WI38 (cell line): ENCODE measurements around the gene CALN1.

Experiments used
- H3K4me3 ChIP-seq: 2 replicates; pipeline ENCODE4 v1.5.1; 2011; ENCODE audit warnings: low read depth, mild to moderate bottlenecking, control low read depth, low read length
- CTCF ChIP-seq: IDR thresholded peaks from 2 replicates; pipeline ENCODE4 v1.5.1; 2012; ENCODE audit warnings: low read depth, mild to moderate bottlenecking, control low read depth, low read length

Gene CALN1

GRCh38 chr7:72258074-72258473 is 154.1 kb downstream of the CALN1 start:
- no peak overlapping the region for H3K4me3 ChIP-seq
- TF ChIP-seq CTCF = no peak

DNA sequence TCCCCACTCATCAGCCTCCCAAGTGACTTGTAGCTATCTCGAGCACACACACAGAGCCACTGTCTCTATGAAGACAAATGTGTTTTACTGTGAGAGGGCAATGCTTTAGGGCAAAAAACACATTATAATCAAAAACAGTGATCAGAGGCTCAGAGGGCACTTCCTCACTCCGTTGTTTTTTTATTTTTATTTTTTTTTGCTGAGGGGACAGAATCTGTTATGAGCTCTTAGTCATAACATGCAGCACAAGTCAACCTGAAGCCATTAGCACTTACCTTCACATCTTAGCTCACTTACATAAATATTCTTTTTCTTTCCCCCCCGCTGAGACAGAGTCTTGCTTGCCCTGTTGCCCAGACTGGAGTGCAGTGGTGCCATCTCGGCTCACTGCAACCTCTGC is 157.7 kb downstream of the CALN1 start:
- no peak for TF ChIP-seq CTCF

GRCh38 chr7:72249106-72249505 is 163.0 kb downstream of the CALN1 start:
- no peak for TF ChIP-seq CTCF
- H3K4me3 ChIP-seq = no peak overlapping the region

More for the DNA sequence above, 157.7 kb downstream of the CALN1 start:
- no peak overlapping the region for H3K4me3 ChIP-seq

DNA sequence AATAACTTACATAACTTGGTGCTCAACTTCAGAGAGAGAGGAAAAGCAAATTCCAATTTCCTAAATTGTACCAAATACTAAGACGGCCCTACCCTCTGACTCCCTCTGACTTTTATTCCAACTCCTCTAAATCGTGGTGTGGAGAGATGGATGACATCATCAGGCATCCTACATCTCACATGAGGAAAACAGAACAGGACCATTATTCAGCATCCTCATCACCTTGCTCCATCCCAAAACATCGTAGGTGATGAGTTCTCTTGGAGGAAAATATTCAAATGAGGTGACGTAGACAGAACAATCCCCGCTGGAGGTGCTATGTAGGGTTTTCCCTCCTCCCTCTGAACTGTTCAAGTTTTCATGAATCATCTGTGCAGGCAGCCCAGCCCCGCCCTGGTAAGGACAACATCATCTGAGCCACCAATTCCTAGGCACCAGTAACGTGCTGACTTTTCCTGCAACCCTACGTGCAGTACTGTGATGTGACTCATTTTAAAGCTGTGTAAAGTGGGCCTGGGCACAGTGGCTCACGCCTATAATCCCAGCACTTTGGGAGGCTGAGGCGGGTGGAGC is 167.2 kb downstream of the CALN1 start:
- H3K4me3 ChIP-seq = no peak overlapping the region
- no peak for TF ChIP-seq CTCF

DNA sequence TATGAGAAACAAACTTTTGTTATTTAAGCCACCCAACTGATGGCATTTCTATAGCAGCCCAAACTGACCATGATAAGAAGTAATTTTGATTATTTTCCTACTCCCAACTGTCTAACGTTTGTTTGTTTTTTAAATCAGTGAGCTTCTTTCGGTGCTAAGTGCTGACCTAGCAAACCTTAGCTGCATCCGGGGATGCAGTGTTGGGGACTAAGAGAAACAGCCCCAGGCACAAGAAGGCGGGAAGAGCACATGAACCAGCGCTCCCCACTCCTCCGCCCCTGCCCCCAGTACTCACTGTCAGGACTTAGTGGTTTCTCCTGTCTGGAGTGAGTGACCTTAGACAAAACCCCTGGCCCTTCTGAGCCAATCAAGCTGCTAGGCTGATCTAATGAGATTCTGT is 168.8 kb downstream of the CALN1 start:
- H3K4me3 ChIP-seq = no peak overlapping the region
- no peak for TF ChIP-seq CTCF

DNA sequence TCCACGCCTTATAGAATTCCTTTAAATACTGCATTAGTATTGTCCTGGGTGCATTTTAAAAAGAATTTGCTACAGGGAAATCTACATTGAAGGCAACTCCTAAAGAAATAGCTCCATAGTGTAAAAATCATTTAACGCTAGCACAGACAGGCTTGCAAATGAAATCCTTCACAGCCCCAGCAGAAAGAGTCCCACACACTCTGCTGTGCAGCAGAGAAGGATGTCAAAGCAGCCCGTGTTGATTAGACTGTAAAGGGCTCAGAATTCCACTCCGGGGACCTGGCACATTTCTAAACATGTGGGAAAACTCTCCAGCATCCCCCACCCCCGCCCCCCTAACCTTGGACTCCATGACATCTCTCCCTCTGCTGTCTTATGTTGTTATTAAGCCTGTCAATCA is 176.8 kb downstream of the CALN1 start:
- no peak for TF ChIP-seq CTCF
- H3K4me3 ChIP-seq = no peak overlapping the region

- no peak overlapping the region for H3K4me3 ChIP-seq
- no peak for TF ChIP-seq CTCF
Observed at GRCh38 chr7:72234086-72234485, 178.1 kb downstream of the CALN1 start.
